Smooth muscle cell (in vitro differentiated cells): Measurements from ENCODE around the gene KRT85. TPM values are rescaled to one million over a fixed set of nuclear protein-coding genes. Genes with fewer than 3 reads are reported as not detected.
A peak's percentile ranks its signal among the peaks of the same experiment; 100 is the strongest.

Source experiments
- DNase-seq: peaks from one replicate; lab custom pipeline; 2025; ENCODE audit not compliant: unreplicated experiment; lab: John Stamatoyannopoulos, UW
- H2AFZ ChIP-seq: fragments of 200-600 bp; sonication (generic); 2 replicates; pipeline ENCODE4 v1.6.0; 2016; ENCODE audit warnings: antibody characterized with exemption, low read depth, mild to moderate bottlenecking
- H3F3A ChIP-seq: fragments of 200-600 bp; sonication (generic); 2 replicates; pipeline ENCODE4 v1.6.0; 2017; ENCODE audit warnings: antibody characterized with exemption, low read depth
- H3K27ac ChIP-seq: fragments of 200-600 bp; sonication (generic); 2 replicates; pipeline ENCODE4 v1.5.1; 2016; ENCODE audit warnings: low read depth, mild to moderate bottlenecking
- H3K27me3 ChIP-seq: fragments of 200-600 bp; sonication (generic); 2 replicates; pipeline ENCODE4 v1.6.1; 2016; ENCODE audit warnings: low read depth, mild to moderate bottlenecking
- H3K36me3 ChIP-seq: fragments of 200-600 bp; sonication (generic); 2 replicates; pipeline ENCODE4 v1.5.1; 2016; ENCODE audit warnings: low read depth
- H3K4me1 ChIP-seq: fragments of 200-600 bp; sonication (generic); 2 replicates; pipeline ENCODE4 v1.5.1; 2016; ENCODE audit warnings: low read depth
- H3K4me2 ChIP-seq: fragments of 200-600 bp; sonication (generic); 2 replicates; pipeline ENCODE4 v1.6.0; 2016; ENCODE audit warnings: mild to moderate bottlenecking
- H3K4me3 ChIP-seq: fragments of 200-600 bp; sonication (generic); 2 replicates; pipeline ENCODE4 v1.5.1; 2016; ENCODE audit warnings: mild to moderate bottlenecking
- H3K79me2 ChIP-seq: fragments of 200-600 bp; sonication (generic); 2 replicates; pipeline ENCODE4 v1.6.0; 2016; ENCODE audit warnings: low read depth, mild to moderate bottlenecking
- H3K9ac ChIP-seq: fragments of 200-600 bp; sonication (generic); 2 replicates; pipeline ENCODE4 v1.6.0; 2016; ENCODE audit warnings: low read depth
- H3K9me3 ChIP-seq: fragments of 200-600 bp; sonication (generic); replicated peaks from 2 replicates; pipeline ENCODE4 v1.5.1; 2016; ENCODE audit warnings: low read depth
- H4K20me1 ChIP-seq: fragments of 200-600 bp; sonication (generic); 2 replicates; pipeline ENCODE4 v1.6.0; 2016; ENCODE audit warnings: low read depth
- CTCF ChIP-seq: fragments of 200-600 bp; sonication (generic); IDR thresholded peaks from 2 replicates; pipeline ENCODE4 v1.5.1; 2017; ENCODE audit warnings: borderline replicate concordance, mild to moderate bottlenecking, antibody characterized with exemption; ENCODE audit not compliant: insufficient read depth, poor library complexity, severe bottlenecking
- WGBS: methylation state at CpG from one replicate; pipeline ENCODE4 v1.1.7; 2016; ENCODE audit warnings: low lambda C conversion rate; 5-methylcytosine and 5-hydroxymethylcytosine counted together
- polyA plus RNA-seq: library from polyadenylated mRNA; unstranded; fragments of >200 nt; fragmentation: Nextera tagmentation; extraction: Ambion mirVana; gene quantifications from 2 replicates; pipeline ENCODE4 v1.2.1, GENCODE V29; 2016
- total RNA-seq: library from RNA; depleted of rRNA; stranded (reverse); fragments of >200 nt; gene quantifications from 2 replicates; pipeline ENCODE4 v1.2.3, GENCODE V29; 2014

Gene KRT85
- total and polyA plus RNA-seq, 2 experiments from 2014 or later, result not detected

GRCh38 chr12:52391618-52392002 lies 24.3 kb upstream of the KRT85 start:
- Histone ChIP-seq H3K9me3 (no peaks in the 10 kb centered on the region), H3K4me1 (no peaks in the 10 kb centered on the region), H3K4me3 (no peak overlapping the region), H2AFZ (no peak overlapping the region), H3K9ac (no peak overlapping the region), H3K4me2 (no peak overlapping the region), H3F3A (no peaks in the 10 kb centered on the region), H3K36me3 (no peaks in the 10 kb centered on the region), H3K27me3 (peaks cover 19% of the 10 kb centered on the region), H3K27ac (no peak overlapping the region), H3K79me2 (no peaks in the 10 kb centered on the region), H4K20me1 (no peaks in the 10 kb centered on the region)
- no peak for TF ChIP-seq CTCF
- DNase-seq, result peak; percentile 13
- 69% methylated on average over 4 of the region's 4 CpGs for WGBS

- H3K27ac ChIP-seq, result no peak overlapping the region
- no peak overlapping the region for H3K4me2 ChIP-seq
- H3K4me1 ChIP-seq, result no peaks in the 10 kb centered on the region
- H3K4me3 ChIP-seq, result no peak overlapping the region
- H3F3A ChIP-seq, result no peaks in the 10 kb centered on the region
- H4K20me1 ChIP-seq, result no peaks in the 10 kb centered on the region
- H2AFZ ChIP-seq, result no peak overlapping the region
- H3K9ac ChIP-seq, result no peak overlapping the region
- H3K79me2 ChIP-seq, result no peaks in the 10 kb centered on the region
- TF ChIP-seq CTCF, result peak; percentile 65
- 67% methylated on average over 11 of the region's 11 CpGs for WGBS
- no peak for DNase-seq
- no peaks in the 10 kb centered on the region for H3K9me3 ChIP-seq
- H3K36me3 ChIP-seq, result no peaks in the 10 kb centered on the region
- H3K27me3 ChIP-seq, result peaks cover 22% of the 10 kb centered on the region
Measured at GRCh38 chr12:52390739-52391617, 23.7 kb upstream of the KRT85 start.

GRCh38 chr12:52389313-52390207 lies 22.3 kb upstream of the KRT85 start:
- no peak for TF ChIP-seq CTCF
- Histone ChIP-seq H2AFZ (no peak overlapping the region), H3K36me3 (no peaks in the 10 kb centered on the region), H3K27ac (no peak overlapping the region), H3F3A (no peaks in the 10 kb centered on the region), H4K20me1 (no peaks in the 10 kb centered on the region), H3K9ac (no peak overlapping the region), H3K4me1 (no peaks in the 10 kb centered on the region), H3K9me3 (no peaks in the 10 kb centered on the region), H3K27me3 (peaks cover 22% of the 10 kb centered on the region), H3K4me2 (no peak overlapping the region), H3K79me2 (no peaks in the 10 kb centered on the region), H3K4me3 (no peak overlapping the region)
- WGBS, result 30% methylated on average over 9 of the region's 9 CpGs
- peak; percentile 24 for DNase-seq
